HepG2 (cell line): Measurements from ENCODE around the gene CFH. TPM values are rescaled to one million over a fixed set of nuclear protein-coding genes. Genes with fewer than 3 reads are reported as not detected.

Experiments
- ATAC-seq: fragments of 200-7000 bp; cut with Tn5 transposase; 3 replicates; pipeline ENCODE4 v1.9.1; 2020; ENCODE audit warnings: mild to moderate bottlenecking, moderate library complexity
- BruUV-seq: library from RNA; stranded (reverse); fragments of 400-500 nt; replicated peaks from 2 replicates; lab custom pipeline; 2021; lab: Mats Ljungman, UMichigan
- CTCF ChIA-PET: fragments of 300-600 bp; formaldehyde crosslinking; extraction: SDS; loops from one replicate; lab custom pipeline; 2021; ENCODE audit warnings: low total read pairs, inconsistent platforms, low intra/inter-chr PET ratio; lab: Yijun Ruan, JAX
- POLR2A ChIA-PET: fragments of 350-600 bp; sonication (Branson Sonifier 250); formaldehyde crosslinking; loops from one replicate; lab custom pipeline; 2020; ENCODE audit warnings: antibody characterized with exemption, inconsistent platforms; lab: Yijun Ruan, JAX
- DNase-seq: peaks from one replicate; pipeline ENCODE4 v3.0.0-alpha.2; 2015; ENCODE audit warnings: low spot score
- FAIRE-seq: peaks from 3 replicates; lab custom pipeline; 2011; peaks lifted over from hg19 to GRCh38; lab: Jason Lieb, UNC
- H2AFZ ChIP-seq: one replicate; pipeline ENCODE4 v1.6.1; 2011; ENCODE audit warnings: low read length, inconsistent platforms
- H3K27ac ChIP-seq: fragments of 300-600 bp; 3 replicates; pipeline ENCODE4 v1.8.0; 2011; ENCODE audit warnings: mixed run types, mild to moderate bottlenecking, mixed read lengths, low read length, inconsistent platforms; ENCODE audit not compliant: insufficient read depth; ENCODE audit errors: extremely low read length
- H3K27me3 ChIP-seq, 2 experiments: fragments of 200-600 bp in 1 of 2; 2 replicates in 1 of 2; 3 replicates in 1 of 2; pipeline versions ENCODE4 v1.6.0 to v1.8.0; 2011; ENCODE audit warnings: low read length in 2 of 2, mild to moderate bottlenecking in 2 of 2, moderate library complexity in 2 of 2, inconsistent platforms in 1 of 2; ENCODE audit not compliant: insufficient read depth in 2 of 2, control insufficient read depth in 1 of 2
- H3K36me3 ChIP-seq, 2 experiments: fragments of 200-600 bp in 1 of 2; replicated peaks in 1 of 2; 2 replicates in 1 of 2; 3 replicates in 1 of 2; pipeline versions ENCODE4 v1.5.1 to v1.8.0; 2011; ENCODE audit warnings: low read length in 2 of 2, inconsistent platforms in 1 of 2; ENCODE audit not compliant: insufficient read depth in 2 of 2, control insufficient read depth in 1 of 2
- H3K4me1 ChIP-seq: 2 replicates; pipeline ENCODE4 v1.5.1; 2012; ENCODE audit warnings: low read length, inconsistent platforms; ENCODE audit not compliant: insufficient read depth
- H3K4me2 ChIP-seq: 2 replicates; pipeline ENCODE4 v1.6.0; 2011; ENCODE audit warnings: low read depth, low read length, inconsistent platforms
- H3K4me3 ChIP-seq, 3 experiments: fragments of 200-600 bp in 1 of 3; sonication (generic), shearing (Covaris generic) in 1 of 3; replicated peaks in 1 of 3; 2 replicates each; pipeline ENCODE4 v1.5.1; 2011 to 2016; ENCODE audit warnings: low read length in 3 of 3, inconsistent platforms in 2 of 3, low read depth in 2 of 3, mild to moderate bottlenecking in 2 of 3, control low read depth in 1 of 3, mixed read lengths in 1 of 3; ENCODE audit not compliant: insufficient read depth in 1 of 3
- H3K79me2 ChIP-seq: one replicate; pipeline ENCODE4 v1.6.1; 2011; ENCODE audit warnings: low read length, inconsistent platforms; ENCODE audit not compliant: insufficient read depth
- H3K9ac ChIP-seq: 2 replicates; pipeline ENCODE4 v1.6.0; 2011; ENCODE audit warnings: mild to moderate bottlenecking, low read depth, low read length, inconsistent platforms; ENCODE audit not compliant: insufficient read depth
- H3K9me3 ChIP-seq: 2 replicates; pipeline ENCODE4 v1.5.1; 2012; ENCODE audit warnings: mild to moderate bottlenecking, low read length
- H4K20me1 ChIP-seq: 2 replicates; pipeline ENCODE4 v1.6.0; 2011; ENCODE audit warnings: inconsistent platforms, mild to moderate bottlenecking, low read length, moderate library complexity; ENCODE audit not compliant: insufficient read depth
- AFF4 ChIP-seq: sonication (generic); formaldehyde crosslinking; IDR thresholded peaks from 2 replicates; pipeline ENCODE4 v1.4.0; 2020; ENCODE audit warnings: missing genetic modification reagents
- CEBPB ChIP-seq: IDR thresholded peaks from 2 replicates; pipeline ENCODE4 v1.6.1; 2011; ENCODE audit warnings: low read depth, low read length, improper control_type of control experiment, borderline replicate concordance
- LRRFIP1 ChIP-seq: sonication (generic); formaldehyde crosslinking; conservative IDR thresholded peaks from 2 replicates; pipeline ENCODE4 v1.4.0; 2020; ENCODE audit warnings: missing genetic modification reagents
- POGK ChIP-seq: sonication (generic); formaldehyde crosslinking; conservative IDR thresholded peaks from 2 replicates; pipeline ENCODE4 v1.8.0; 2022; ENCODE audit warnings: mild to moderate bottlenecking, moderate library complexity, missing genetic modification reagents
- PRMT3 ChIP-seq: sonication (generic); formaldehyde crosslinking; IDR thresholded peaks from 2 replicates; pipeline ENCODE4 v1.8.1; 2022; ENCODE audit warnings: low read depth, mild to moderate bottlenecking, moderate library complexity, missing genetic modification reagents, borderline replicate concordance
- ZBTB2 ChIP-seq: sonication (generic); formaldehyde crosslinking; IDR thresholded peaks from 2 replicates; pipeline ENCODE4 v1.8.0; 2022; ENCODE audit warnings: low read depth, missing genetic modification reagents
- ZNF652 ChIP-seq: IDR thresholded peaks from 2 replicates; pipeline ENCODE4 v1.6.1; 2016; ENCODE audit warnings: low read depth, borderline replicate concordance
- WGBS: methylation state at CpG from one replicate; pipeline ENCODE4 v1.1.6; 2017; ENCODE audit warnings: low lambda C conversion rate; 5-methylcytosine and 5-hydroxymethylcytosine counted together
- in situ Hi-C: cut with HindIII; loops from 2 replicates; pipeline ENCODE4 v1.10.0; 2017; ENCODE audit warnings: low pct_unique_long_range_greater_than_20kb; ENCODE audit not compliant: extremely low pct_ligation_motif_present
- intact Hi-C: fragments of 100-400 bp; cut with micrococcal nuclease; formaldehyde crosslinking; loops from one replicate; pipeline ENCODE4 v1.10.0; 2022; ENCODE audit not compliant: unreplicated experiment
- polyA plus RNA-seq, 8 experiments: library from polyadenylated mRNA; depleted of rRNA in 3 of 8; stranded (reverse) in 7 of 8; unstranded in 1 of 8; fragments of >200 nt; fragmentation: Illumina TruSeq in 4 of 8; extraction: Trizol in 4 of 8; gene quantifications; 2 replicates each; pipeline versions ENCODE4 v1.2.1 to v1.2.3, GENCODE V29; 2011 to 2016; ENCODE audit warnings: low read depth in 4 of 8, missing spikeins in 1 of 8, mixed read lengths in 1 of 8; ENCODE audit not compliant: insufficient read depth in 1 of 8
- total RNA-seq, 5 experiments: library from RNA; depleted of rRNA; stranded (reverse); fragments of >200 nt; fragmentation: Illumina TruSeq; extraction: Trizol; gene quantifications; 2 replicates each; pipeline ENCODE4 v1.2.3, GENCODE V29; 2016; ENCODE audit warnings: low read depth in 1 of 5
- TF ChIP-seq, protein P1 (sequence below): IDR thresholded peaks from 2 replicates; pipeline ENCODE4 v1.6.1; 2016; ENCODE audit warnings: mild to moderate bottlenecking

The CFH gene
- total and polyA plus RNA-seq, 2 of the 13 experiments (the other 11 are each of a cell fraction or from before 2014, with no cell fraction given), result not detected

- TF ChIP-seq ZBTB2, result no peak
- no peak for TF ChIP-seq PRMT3 (CRISPR knock-in tag)
These were observed 33.7 kb downstream of the CFH start (continued) for GRCh38 chr1:196685506-196685905.

GRCh38 chr1:196689001-196689400 lies 37.2 kb downstream of the CFH start:
- H3K27me3 ChIP-seq, result no peaks in the 10 kb centered on the region
- no peaks in the 10 kb centered on the region for H3K4me1 ChIP-seq
- no peaks in the 10 kb centered on the region for H3K79me2 ChIP-seq
- H4K20me1 ChIP-seq, result no peaks in the 10 kb centered on the region
- peaks cover 9% of the 10 kb centered on the region for H3K9me3 ChIP-seq
- POLR2A ChIA-PET, result no interaction called here
- H3K9ac ChIP-seq, result no peak overlapping the region
- CTCF ChIA-PET, result no interaction called here
- no peak overlapping the region for H3K27ac ChIP-seq
- no peak for FAIRE-seq
- intact Hi-C loops, result no loop called here
- no peak overlapping the region for H3K4me3 ChIP-seq
- 54% methylated on average over 3 of the region's 3 CpGs for WGBS
- no peak for DNase-seq
- H3K4me2 ChIP-seq, result no peak overlapping the region
- in situ Hi-C loops, result no loop called here
- no TSS peak for BruUV-seq
- H3K36me3 ChIP-seq, result no peaks in the 10 kb centered on the region
- TF ChIP-seq LRRFIP1 (no peak), CEBPB (no peak), POGK (no peak), AFF4 (CRISPR knock-in tag) (no peak), ZNF652 (CRISPR knock-in tag) (no peak)
- TF ChIP-seq, protein P1, sequence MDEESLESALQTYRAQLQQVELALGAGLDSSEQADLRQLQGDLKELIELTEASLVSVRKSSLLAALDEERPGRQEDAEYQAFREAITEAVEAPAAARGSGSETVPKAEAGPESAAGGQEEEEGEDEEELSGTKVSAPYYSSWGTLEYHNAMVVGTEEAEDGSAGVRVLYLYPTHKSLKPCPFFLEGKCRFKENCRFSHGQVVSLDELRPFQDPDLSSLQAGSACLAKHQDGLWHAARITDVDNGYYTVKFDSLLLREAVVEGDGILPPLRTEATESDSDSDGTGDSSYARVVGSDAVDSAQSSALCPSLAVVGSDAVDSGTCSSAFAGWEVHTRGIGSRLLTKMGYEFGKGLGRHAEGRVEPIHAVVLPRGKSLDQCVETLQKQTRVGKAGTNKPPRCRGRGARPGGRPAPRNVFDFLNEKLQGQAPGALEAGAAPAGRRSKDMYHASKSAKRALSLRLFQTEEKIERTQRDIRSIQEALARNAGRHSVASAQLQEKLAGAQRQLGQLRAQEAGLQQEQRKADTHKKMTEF (CRISPR knock-in tag), result no peak
- TF ChIP-seq, all 625 proteins: peak for 0
- H2AFZ ChIP-seq, result no peak overlapping the region
- no peak for ATAC-seq
